ENCODE data around the gene MILR1.
"Not testable (repeated sequence)": the region's sequence is repeated elsewhere in the genome, so short reads cannot be mapped to it uniquely, and the experiment has no call there.

The MILR1 gene

DNA sequence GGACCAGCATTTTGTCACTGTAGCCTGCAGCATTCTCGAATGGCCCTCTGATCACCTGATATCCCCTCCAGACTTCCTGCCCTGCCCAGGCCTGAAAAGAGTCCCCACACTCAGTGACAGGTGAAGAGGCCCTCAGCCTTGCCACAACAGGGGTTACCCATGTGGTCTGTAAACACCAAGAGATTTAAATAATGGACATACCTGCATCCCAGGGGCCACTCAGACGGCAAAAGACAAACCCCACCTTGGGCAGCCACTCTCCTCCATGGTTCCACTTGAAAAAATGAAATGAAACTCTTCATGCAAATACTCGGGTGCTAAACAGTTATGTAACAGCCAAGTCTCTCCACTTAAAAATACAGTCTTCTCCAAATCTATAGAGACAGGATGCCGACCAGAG is 35.4 kb upstream of the MILR1 start:
- peaks cover 2% of the 10 kb centered on the region for H3K36me3 Mint-ChIP-seq (ENCODE audit: insufficient read depth)
- DNase-seq (ENCODE audit: low spot score in 2 of 2), result no peak
- H3K4me3 Mint-ChIP-seq, result no peak overlapping the region
- no peaks in the 10 kb centered on the region for H3K9me3 Mint-ChIP-seq
- ATAC-seq (replicated peaks; ENCODE audit: extremely low read depth, poor library complexity, severe bottlenecking), result peak; percentile 14
- H3K27ac Mint-ChIP-seq (ENCODE audit: low read depth), result peak overlapping the region; percentile 32
- H3K27me3 Mint-ChIP-seq, result no peaks in the 10 kb centered on the region
- peaks cover 9% of the 10 kb centered on the region for H3K4me1 Mint-ChIP-seq

- peaks cover 2% of the 10 kb centered on the region for H3K36me3 Mint-ChIP-seq (ENCODE audit: insufficient read depth)
- no peak overlapping the region for H3K27ac Mint-ChIP-seq (ENCODE audit: low read depth)
- no peaks in the 10 kb centered on the region for H3K9me3 Mint-ChIP-seq
- no peak overlapping the region for H3K4me3 Mint-ChIP-seq
- DNase-seq (ENCODE audit: low spot score in 2 of 2) (peak in 1 of 2 donors; percentile 18), ATAC-seq (replicated peaks; ENCODE audit: extremely low read depth, poor library complexity, severe bottlenecking) (no peak)
- H3K27me3 Mint-ChIP-seq, result no peaks in the 10 kb centered on the region
- no peaks in the 10 kb centered on the region for H3K4me1 Mint-ChIP-seq
Observed at GRCh38 chr17:64418506-64419339, 30.2 kb upstream of the MILR1 start.

GRCh38 chr17:64420143-64420670 is 28.7 kb upstream of the MILR1 start:
- no peak overlapping the region for H3K27ac Mint-ChIP-seq (ENCODE audit: low read depth)
- DNase-seq (ENCODE audit: low spot score in 2 of 2), result peak in 1 of 2 donors; percentile 31
- no peaks in the 10 kb centered on the region for H3K9me3 Mint-ChIP-seq
- no peak for ATAC-seq (replicated peaks; ENCODE audit: extremely low read depth, poor library complexity, severe bottlenecking)
- no peaks in the 10 kb centered on the region for H3K27me3 Mint-ChIP-seq
- peaks cover 2% of the 10 kb centered on the region for H3K36me3 Mint-ChIP-seq (ENCODE audit: insufficient read depth)
- H3K4me1 Mint-ChIP-seq, result no peaks in the 10 kb centered on the region
- H3K4me3 Mint-ChIP-seq, result no peak overlapping the region

- not testable (repeated sequence) for H3K9me3 Mint-ChIP-seq; H3K27ac Mint-ChIP-seq (ENCODE audit: low read depth); ATAC-seq (replicated peaks; ENCODE audit: extremely low read depth, poor library complexity, severe bottlenecking); H3K4me3 Mint-ChIP-seq; H3K36me3 Mint-ChIP-seq (ENCODE audit: insufficient read depth); DNase-seq (ENCODE audit: low spot score in 2 of 2); H3K4me1 Mint-ChIP-seq
- H3K27me3 Mint-ChIP-seq, result peaks cover 13% of the 10 kb centered on the region
Observed at GRCh38 chr17:64422121-64422520, 26.8 kb upstream of the MILR1 start.

- peaks cover 13% of the 10 kb centered on the region for H3K27me3 Mint-ChIP-seq
- H3K4me1 Mint-ChIP-seq, result no peaks in the 10 kb centered on the region
Observed at GRCh38 chr17:64423881-64424280, 25.0 kb upstream of the MILR1 start.

DNA sequence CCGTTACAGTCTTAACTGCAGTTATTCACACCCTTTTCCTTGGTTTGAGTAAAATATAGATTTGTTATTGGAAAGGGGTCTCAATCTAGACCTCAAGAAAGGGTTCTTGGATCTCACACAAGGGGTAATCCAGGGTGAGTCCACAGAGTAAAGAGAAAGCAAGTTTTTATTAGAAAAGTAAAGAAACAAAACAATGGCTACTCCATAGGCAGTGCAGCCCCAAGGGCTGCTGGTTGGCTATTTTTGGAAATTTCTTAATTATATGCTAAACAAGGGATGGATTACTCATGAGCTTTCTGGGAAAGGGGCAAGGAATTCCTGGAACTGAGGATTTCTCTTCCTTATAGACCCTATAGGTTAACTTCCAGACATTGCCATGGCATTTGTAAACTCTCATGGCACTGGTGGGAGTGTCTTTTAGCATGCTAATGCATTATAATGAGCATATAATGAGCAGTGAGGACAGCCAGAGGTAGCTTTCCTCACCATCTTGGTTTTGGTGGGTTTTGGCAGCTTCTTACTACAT is 24.5 kb upstream of the MILR1 start:
- no peaks in the 10 kb centered on the region for H3K4me1 Mint-ChIP-seq
- ATAC-seq (replicated peaks; ENCODE audit: extremely low read depth, poor library complexity, severe bottlenecking) (no peak), DNase-seq (ENCODE audit: low spot score in 2 of 2) (no peak)
- peaks cover 13% of the 10 kb centered on the region for H3K27me3 Mint-ChIP-seq
- H3K4me3 Mint-ChIP-seq, result no peak overlapping the region
- no peaks in the 10 kb centered on the region for H3K9me3 Mint-ChIP-seq
- H3K27ac Mint-ChIP-seq (ENCODE audit: low read depth), result no peak overlapping the region
- H3K36me3 Mint-ChIP-seq (ENCODE audit: insufficient read depth), result no peaks in the 10 kb centered on the region

More at GRCh38 chr17:64423881-64424280, 25.0 kb upstream of the MILR1 start:
- DNase-seq (ENCODE audit: low spot score in 2 of 2), result no peak
- H3K4me3 Mint-ChIP-seq, result no peak overlapping the region
- no peaks in the 10 kb centered on the region for H3K9me3 Mint-ChIP-seq
- ATAC-seq (replicated peaks; ENCODE audit: extremely low read depth, poor library complexity, severe bottlenecking), result no peak
- no peak overlapping the region for H3K27ac Mint-ChIP-seq (ENCODE audit: low read depth)
- H3K36me3 Mint-ChIP-seq (ENCODE audit: insufficient read depth), result no peaks in the 10 kb centered on the region

GRCh38 chr17:64425191-64425590 is 23.7 kb upstream of the MILR1 start:
- Mint-ChIP-seq H3K4me1 (no peaks in the 10 kb centered on the region), H3K27me3 (peaks cover 13% of the 10 kb centered on the region), H3K9me3 (no peaks in the 10 kb centered on the region), H3K27ac (ENCODE audit: low read depth) (no peak overlapping the region), H3K36me3 (ENCODE audit: insufficient read depth) (no peaks in the 10 kb centered on the region), H3K4me3 (no peak overlapping the region)
- DNase-seq (ENCODE audit: low spot score in 2 of 2), result no peak
- no peak for ATAC-seq (replicated peaks; ENCODE audit: extremely low read depth, poor library complexity, severe bottlenecking)

GRCh38 chr17:64426596-64426995 is 22.3 kb upstream of the MILR1 start:
- H3K27me3 Mint-ChIP-seq, result peaks cover 13% of the 10 kb centered on the region
- H3K36me3 Mint-ChIP-seq (ENCODE audit: insufficient read depth), result no peaks in the 10 kb centered on the region
- no peaks in the 10 kb centered on the region for H3K9me3 Mint-ChIP-seq
- DNase-seq (ENCODE audit: low spot score in 2 of 2) (no peak), ATAC-seq (replicated peaks; ENCODE audit: extremely low read depth, poor library complexity, severe bottlenecking) (no peak)
- no peak overlapping the region for H3K4me3 Mint-ChIP-seq
- H3K4me1 Mint-ChIP-seq, result no peaks in the 10 kb centered on the region
- no peak overlapping the region for H3K27ac Mint-ChIP-seq (ENCODE audit: low read depth)

DNA sequence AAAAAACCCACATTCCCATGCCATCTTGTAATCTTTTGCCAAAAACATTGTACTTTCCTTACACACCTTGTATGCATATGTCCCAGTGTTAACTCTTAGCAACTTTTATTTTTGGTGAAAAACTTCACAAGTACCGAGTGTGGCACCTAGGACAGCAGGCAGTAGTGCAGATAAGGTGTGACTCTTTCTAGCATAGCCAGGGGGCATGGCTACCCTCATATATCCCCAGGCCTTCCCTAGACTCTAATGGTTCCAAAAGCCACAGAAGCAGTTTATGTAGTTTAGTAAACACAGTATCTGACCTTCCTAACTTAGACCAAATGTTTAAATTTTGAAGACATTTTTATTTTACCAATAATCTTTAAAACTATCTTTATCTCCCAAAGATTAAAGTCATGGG is 20.5 kb upstream of the MILR1 start:
- no peak for DNase-seq (ENCODE audit: low spot score in 2 of 2)
- no peaks in the 10 kb centered on the region for H3K4me1 Mint-ChIP-seq
- no peak for ATAC-seq (replicated peaks; ENCODE audit: extremely low read depth, poor library complexity, severe bottlenecking)
- H3K27me3 Mint-ChIP-seq, result peaks cover 13% of the 10 kb centered on the region
- no peak overlapping the region for H3K4me3 Mint-ChIP-seq
- H3K9me3 Mint-ChIP-seq, result no peaks in the 10 kb centered on the region
- H3K27ac Mint-ChIP-seq (ENCODE audit: low read depth), result no peak overlapping the region
- no peaks in the 10 kb centered on the region for H3K36me3 Mint-ChIP-seq (ENCODE audit: insufficient read depth)

- H3K9me3 Mint-ChIP-seq; H3K4me3 Mint-ChIP-seq; H3K27ac Mint-ChIP-seq (ENCODE audit: low read depth); H3K36me3 Mint-ChIP-seq (ENCODE audit: insufficient read depth); DNase-seq (ENCODE audit: low spot score in 2 of 2); H3K4me1 Mint-ChIP-seq; ATAC-seq (replicated peaks; ENCODE audit: extremely low read depth, poor library complexity, severe bottlenecking): not testable (repeated sequence)
- peaks cover 13% of the 10 kb centered on the region for H3K27me3 Mint-ChIP-seq
Observed at GRCh38 chr17:64430036-64430435, 18.9 kb upstream of the MILR1 start.

DNA sequence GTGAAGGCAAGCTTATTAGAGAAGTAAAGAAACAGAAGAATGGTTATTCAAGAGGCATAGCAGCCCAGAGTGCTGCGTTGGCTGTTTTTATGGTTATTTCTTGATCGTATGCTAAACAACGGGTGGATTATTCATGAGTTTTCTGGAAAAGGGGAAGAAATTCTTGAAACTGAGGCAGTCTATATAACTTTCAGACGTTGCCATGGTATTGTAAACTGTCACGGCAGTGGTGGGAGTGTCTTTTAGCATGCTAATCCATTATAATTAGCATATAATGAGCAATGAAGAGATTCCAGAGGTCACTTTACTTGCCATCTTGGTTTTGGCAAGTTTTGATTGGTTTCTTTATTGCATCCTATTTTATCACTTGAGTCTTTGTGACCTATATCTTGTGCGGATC is 17.4 kb upstream of the MILR1 start:
- no peak overlapping the region for H3K4me3 Mint-ChIP-seq

GRCh38 chr17:64437944-64438525 is 10.9 kb upstream of the MILR1 start:
- H3K27me3 Mint-ChIP-seq, result no peaks in the 10 kb centered on the region
- H3K4me1 Mint-ChIP-seq, result peaks cover 10% of the 10 kb centered on the region
- H3K27ac Mint-ChIP-seq (ENCODE audit: low read depth), result no peak overlapping the region
- H3K36me3 Mint-ChIP-seq (ENCODE audit: insufficient read depth), result no peaks in the 10 kb centered on the region
- no peak for ATAC-seq (replicated peaks; ENCODE audit: extremely low read depth, poor library complexity, severe bottlenecking)
- H3K4me3 Mint-ChIP-seq, result no peak overlapping the region
- peaks cover 11% of the 10 kb centered on the region for H3K9me3 Mint-ChIP-seq
- no peak for DNase-seq (ENCODE audit: low spot score in 2 of 2)

More for the DNA sequence above, 17.4 kb upstream of the MILR1 start:
- no peak overlapping the region for H3K27ac Mint-ChIP-seq (ENCODE audit: low read depth)
- no peaks in the 10 kb centered on the region for H3K9me3 Mint-ChIP-seq
- H3K4me1 Mint-ChIP-seq, result no peaks in the 10 kb centered on the region
- ATAC-seq (replicated peaks; ENCODE audit: extremely low read depth, poor library complexity, severe bottlenecking) (no peak), DNase-seq (ENCODE audit: low spot score in 2 of 2) (no peak)
- H3K36me3 Mint-ChIP-seq (ENCODE audit: insufficient read depth), result no peaks in the 10 kb centered on the region
- peaks cover 5% of the 10 kb centered on the region for H3K27me3 Mint-ChIP-seq

GRCh38 chr17:64439521-64439920 is 9.4 kb upstream of the MILR1 start:
- H3K27me3 Mint-ChIP-seq; ATAC-seq (replicated peaks; ENCODE audit: extremely low read depth, poor library complexity, severe bottlenecking); H3K4me3 Mint-ChIP-seq; H3K27ac Mint-ChIP-seq (ENCODE audit: low read depth); DNase-seq (ENCODE audit: low spot score in 2 of 2); H3K4me1 Mint-ChIP-seq; H3K36me3 Mint-ChIP-seq (ENCODE audit: insufficient read depth): not testable (repeated sequence)
- peaks cover 11% of the 10 kb centered on the region for H3K9me3 Mint-ChIP-seq
